Natural killer cell (primary cell): ENCODE measurements around the gene STX10. TPM values are rescaled to one million over a fixed set of nuclear protein-coding genes. Genes with fewer than 3 reads are reported as not detected.

Experiments
- ATAC-seq, 3 donors: fragments of 150-1000 bp in 2 of 3; fragments of 200-7000 bp in 1 of 3; cut with Tn5 transposase; 1 replicate in 1 of 3; 2 replicates in 2 of 3; pipeline ENCODE4 v1.10.0; 2021; ENCODE audit warnings: mild to moderate bottlenecking in 2 of 3, moderate library complexity in 2 of 3
- DNase-seq, 2 donors: peaks; one replicate each; pipeline versions ENCODE4 v3.0.0 to v3.0.0-alpha.2; 2013 to 2021; ENCODE audit warnings: mixed read lengths in 1 of 2
- H3K27ac ChIP-seq: one replicate; pipeline ENCODE4 v1.5.1; 2013; ENCODE audit warnings: mild to moderate bottlenecking, low read length
- H3K27me3 ChIP-seq: one replicate; pipeline ENCODE4 v1.6.1; 2013; ENCODE audit warnings: low read length; ENCODE audit not compliant: control insufficient read depth, insufficient read depth
- H3K36me3 ChIP-seq: one replicate; pipeline ENCODE4 v1.6.1; 2013; ENCODE audit warnings: low read length; ENCODE audit not compliant: control insufficient read depth, insufficient read depth
- H3K4me1 ChIP-seq: one replicate; pipeline ENCODE4 v1.6.1; 2013; ENCODE audit warnings: low read length; ENCODE audit not compliant: control insufficient read depth, insufficient read depth
- H3K4me3 ChIP-seq: one replicate; pipeline ENCODE4 v1.5.1; 2013; ENCODE audit warnings: low read length
- H3K9me3 ChIP-seq: one replicate; pipeline ENCODE4 v1.6.1; 2013; ENCODE audit warnings: low read length; ENCODE audit not compliant: control insufficient read depth, insufficient read depth
- H3K27ac Mint-ChIP-seq, 2 donors: one replicate each; pipeline ENCODE4 v1.8.0; 2022; ENCODE audit warnings: mild to moderate bottlenecking in 2 of 2, mixed read lengths in 2 of 2, moderate library complexity in 1 of 2
- H3K27me3 Mint-ChIP-seq, 2 donors: one replicate each; pipeline ENCODE4 v1.8.0; 2022; ENCODE audit warnings: low read depth in 2 of 2, mixed read lengths in 2 of 2
- H3K36me3 Mint-ChIP-seq: one replicate; pipeline ENCODE4 v1.8.0; 2022; ENCODE audit warnings: mixed read lengths
- H3K4me1 Mint-ChIP-seq, 2 donors: one replicate each; pipeline ENCODE4 v1.8.0; 2022; ENCODE audit warnings: mixed read lengths in 2 of 2
- H3K4me3 Mint-ChIP-seq: one replicate; pipeline ENCODE4 v1.8.0; 2022; ENCODE audit warnings: mild to moderate bottlenecking, moderate library complexity, mixed read lengths
- H3K9me3 Mint-ChIP-seq, 2 donors: one replicate each; pipeline ENCODE4 v1.8.0; 2022; ENCODE audit warnings: mixed read lengths in 2 of 2
- WGBS: methylation state at CpG from one replicate; pipeline ENCODE4 v1.1.7; 2013; ENCODE audit warnings: missing lambda C conversion rate; ENCODE audit not compliant: insufficient coverage; 5-methylcytosine and 5-hydroxymethylcytosine counted together
- intact Hi-C: fragments of 100-400 bp; cut with micrococcal nuclease; formaldehyde crosslinking; loops from one replicate; pipeline ENCODE4 v1.14.2; 2022
- total RNA-seq, 4 donors: library from RNA; stranded (reverse); fragments of 120-200 nt in 1 of 4; gene quantifications; one replicate each; pipeline versions ENCODE4 v1.2.3 to v1.2.4, GENCODE V29; 2013 to 2022
- TF ChIP-seq, protein P1 (sequence below): fragments of 200-600 bp; IDR thresholded peaks from one replicate; pipeline ENCODE4 v1.8.0; 2022; ENCODE audit warnings: antibody characterized with exemption

The STX10 gene
- total RNA-seq, 3 donors from 2014 or later (not counting 1 experiment from before 2014, with no cell fraction given) = 39.2 to 46.9 (median 42.0) TPM

DNA sequence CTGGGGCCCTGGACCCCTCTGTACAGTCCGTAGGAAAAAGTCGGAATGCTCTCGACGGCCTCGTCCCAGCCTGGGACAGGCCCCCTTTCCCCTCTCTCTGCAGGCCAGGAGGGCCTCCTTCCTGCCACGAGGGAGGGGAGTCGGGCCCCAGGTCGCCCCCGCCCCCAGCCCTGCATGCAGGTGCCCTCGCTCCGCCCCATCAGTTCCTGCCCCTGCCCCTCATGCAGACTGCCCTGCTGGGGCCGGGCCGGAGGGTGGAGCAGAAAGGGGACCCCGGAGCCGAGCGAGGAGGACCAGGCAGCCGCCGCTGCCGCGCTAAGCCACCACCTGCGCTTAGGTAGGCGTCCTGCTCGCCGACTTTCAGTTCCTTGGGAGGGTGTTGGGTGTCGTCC, 54.8 kb downstream of the STX10 start:
- no peaks in the 10 kb centered on the region for H3K36me3 ChIP-seq
- H3K27me3 ChIP-seq = peaks cover 36% of the 10 kb centered on the region
- no peaks in the 10 kb centered on the region for H3K9me3 ChIP-seq
- DNase-seq (peak in 1 of 2 donors; percentile 55), ATAC-seq (no peak)
- TF ChIP-seq, protein P1, sequence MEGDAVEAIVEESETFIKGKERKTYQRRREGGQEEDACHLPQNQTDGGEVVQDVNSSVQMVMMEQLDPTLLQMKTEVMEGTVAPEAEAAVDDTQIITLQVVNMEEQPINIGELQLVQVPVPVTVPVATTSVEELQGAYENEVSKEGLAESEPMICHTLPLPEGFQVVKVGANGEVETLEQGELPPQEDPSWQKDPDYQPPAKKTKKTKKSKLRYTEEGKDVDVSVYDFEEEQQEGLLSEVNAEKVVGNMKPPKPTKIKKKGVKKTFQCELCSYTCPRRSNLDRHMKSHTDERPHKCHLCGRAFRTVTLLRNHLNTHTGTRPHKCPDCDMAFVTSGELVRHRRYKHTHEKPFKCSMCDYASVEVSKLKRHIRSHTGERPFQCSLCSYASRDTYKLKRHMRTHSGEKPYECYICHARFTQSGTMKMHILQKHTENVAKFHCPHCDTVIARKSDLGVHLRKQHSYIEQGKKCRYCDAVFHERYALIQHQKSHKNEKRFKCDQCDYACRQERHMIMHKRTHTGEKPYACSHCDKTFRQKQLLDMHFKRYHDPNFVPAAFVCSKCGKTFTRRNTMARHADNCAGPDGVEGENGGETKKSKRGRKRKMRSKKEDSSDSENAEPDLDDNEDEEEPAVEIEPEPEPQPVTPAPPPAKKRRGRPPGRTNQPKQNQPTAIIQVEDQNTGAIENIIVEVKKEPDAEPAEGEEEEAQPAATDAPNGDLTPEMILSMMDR = no peak
- Mint-ChIP-seq H3K36me3 (no peaks in the 10 kb centered on the region), H3K27ac (no peak overlapping the region), H3K4me1 (peaks cover 23 to 36% of the 10 kb centered on the region in 2 donors), H3K4me3 (no peak overlapping the region), H3K9me3 (peaks cover 3% of the 10 kb centered on the region in 2 donors), H3K27me3 (peaks cover 8 to 23% of the 10 kb centered on the region in 2 donors)
- H3K4me3 ChIP-seq = peak overlapping the region; percentile 22
- H3K27ac ChIP-seq = peak overlapping the region; percentile 15
- H3K4me1 ChIP-seq = peaks cover 60% of the 10 kb centered on the region
- 7% methylated on average over 25 of the region's 25 CpGs for WGBS
- intact Hi-C loops = no loop called here

GRCh38 chr19:13094771-13095392, 55.3 kb downstream of the STX10 start:
- 23% methylated on average over 14 of the region's 16 CpGs for WGBS
- H3K27ac Mint-ChIP-seq = no peak overlapping the region
- peak overlapping the region; percentile 22 for H3K4me3 ChIP-seq
- H3K9me3 ChIP-seq = no peaks in the 10 kb centered on the region
- no peaks in the 10 kb centered on the region for H3K36me3 ChIP-seq
- no peak overlapping the region for H3K4me3 Mint-ChIP-seq
- peaks cover 8 to 23% of the 10 kb centered on the region in 2 donors for H3K27me3 Mint-ChIP-seq
- H3K36me3 Mint-ChIP-seq = no peaks in the 10 kb centered on the region
- intact Hi-C loops = no loop called here
- H3K4me1 Mint-ChIP-seq = peaks cover 18 to 31% of the 10 kb centered on the region in 2 donors
- DNase-seq (peak in 1 of 2 donors; percentile 33), ATAC-seq (no peak)
- H3K9me3 Mint-ChIP-seq = peaks cover 0 to under 1% of the 10 kb centered on the region in 2 donors
- TF ChIP-seq, protein P1 = no peak
- H3K4me1 ChIP-seq = peaks cover 55% of the 10 kb centered on the region
- H3K27me3 ChIP-seq = peaks cover 36% of the 10 kb centered on the region
- peak overlapping the region; percentile 15 for H3K27ac ChIP-seq

DNA sequence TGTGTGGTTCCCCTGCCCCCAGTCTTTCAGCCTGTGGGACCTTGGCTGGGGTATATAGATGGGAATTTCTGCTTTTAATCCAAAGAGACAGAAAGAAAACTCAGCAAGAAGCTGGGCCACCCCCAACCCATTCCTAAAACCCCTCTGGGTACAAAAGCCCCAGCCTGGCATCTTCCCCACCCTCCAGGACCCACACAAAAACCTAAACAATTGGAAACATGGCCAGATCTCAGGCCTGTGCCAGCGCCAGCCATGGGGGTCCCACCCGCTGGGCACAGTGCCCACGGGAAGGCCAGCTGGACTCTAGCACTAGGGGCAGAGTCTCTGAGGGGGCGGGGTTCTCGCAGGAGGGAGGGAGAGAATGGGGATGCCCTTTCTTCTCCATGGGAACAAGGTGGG, 56.1 kb downstream of the STX10 start:
- DNase-seq (no peak), ATAC-seq (no peak)
- Mint-ChIP-seq H3K27ac (no peak overlapping the region), H3K4me3 (no peak overlapping the region), H3K27me3 (peaks cover 8 to 22% of the 10 kb centered on the region in 2 donors), H3K4me1 (peaks cover 14 to 25% of the 10 kb centered on the region in 2 donors), H3K9me3 (no peaks in the 10 kb centered on the region), H3K36me3 (no peaks in the 10 kb centered on the region)
- 71% methylated on average over 5 of the region's 5 CpGs for WGBS
- intact Hi-C loops = no loop called here
- no peaks in the 10 kb centered on the region for H3K36me3 ChIP-seq
- no peaks in the 10 kb centered on the region for H3K9me3 ChIP-seq
- peaks cover 48% of the 10 kb centered on the region for H3K4me1 ChIP-seq
- TF ChIP-seq, protein P1 = peak; percentile 2
- H3K27me3 ChIP-seq = peaks cover 35% of the 10 kb centered on the region
- no peak overlapping the region for H3K4me3 ChIP-seq
- H3K27ac ChIP-seq = peak overlapping the region; percentile 11

Other genes starting within 250 kb of the STX10 start
- 1 to 10 TPM in 1 of 3 donors, under 1 TPM in 2; 0.88 to 2.2 (median 0.92) TPM for gene SYCE2, start 231.1 kb downstream of the STX10 start, total RNA-seq
- gene FARSA, start 216.7 kb downstream of the STX10 start, total RNA-seq = 10 to 100 TPM; 29.3 to 34.5 (median 32.0) TPM
- 100 to 1,000 TPM; 588 to 813 (median 763) TPM for gene CALR, start 211.8 kb downstream of the STX10 start, total RNA-seq
- 10 to 100 TPM; 79.2 to 81.2 (median 80.3) TPM for gene RAD23A, start 204.5 kb downstream of the STX10 start, total RNA-seq
- gene GADD45GIP1, start 193.2 kb downstream of the STX10 start, total RNA-seq = 1 to 10 TPM; 5.3 to 7.1 (median 5.7) TPM
- gene DAND5, start 180.8 kb downstream of the STX10 start, total RNA-seq = not detected
- 1 to 10 TPM in 2 of 3 donors, under 1 TPM in 1; 0.61 to 2.1 (median 1.3) TPM for gene NFIX, start 154.9 kb downstream of the STX10 start, total RNA-seq
- 1 to 10 TPM; 2.0 to 7.7 (median 6.7) TPM for gene LYL1, start 47.5 kb downstream of the STX10 start, total RNA-seq
- 10 to 100 TPM; 33.8 to 48.5 (median 42.2) TPM for gene TRMT1, start 33.6 kb downstream of the STX10 start, total RNA-seq
- gene NACC1, start 32.1 kb downstream of the STX10 start, total RNA-seq = 10 to 100 TPM; 41.2 to 48.7 (median 43.4) TPM
- 1,000 to 10,000 TPM in 1 of 3 donors, 100 to 1,000 TPM in 2; 668 to 1,112 (median 949) TPM for gene IER2, start within 50 bp of the STX10 start, total RNA-seq